IMR-90 (cell line): ENCODE measurements around the gene PBX3.

Source experiments
- BHLHE40 ChIP-seq: fragments of 150-350 bp; IDR thresholded peaks from 2 replicates; pipeline ENCODE4 v1.6.1; 2016; ENCODE audit warnings: mild to moderate bottlenecking, low read depth, low read length
- CEBPB ChIP-seq: IDR thresholded peaks from 2 replicates; pipeline ENCODE4 v1.6.1; 2012; ENCODE audit warnings: low read depth, low read length, improper control_type of control experiment
- CHD1 ChIP-seq: IDR thresholded peaks from 2 replicates; pipeline ENCODE4 v1.6.1; 2012; ENCODE audit warnings: low read depth, low read length, improper control_type of control experiment
- CTCF ChIP-seq: conservative IDR thresholded peaks from 2 replicates; pipeline ENCODE4 v1.5.1; 2012; ENCODE audit warnings: mild to moderate bottlenecking, low read depth, low read length, improper control_type of control experiment
- ELK1 ChIP-seq: fragments of 150-350 bp; IDR thresholded peaks from 2 replicates; pipeline ENCODE4 v1.6.1; 2016; ENCODE audit warnings: low read depth, mild to moderate bottlenecking, low read length, moderate library complexity, borderline replicate concordance
- FOS ChIP-seq: fragments of 150-350 bp; IDR thresholded peaks from 2 replicates; pipeline ENCODE4 v1.6.1; 2016; ENCODE audit warnings: low read depth, low read length
- MAZ ChIP-seq: IDR thresholded peaks from 2 replicates; pipeline ENCODE4 v1.6.1; 2012; ENCODE audit warnings: low read depth, mild to moderate bottlenecking, low read length, improper control_type of control experiment, moderate library complexity, borderline replicate concordance
- MXI1 ChIP-seq: IDR thresholded peaks from 2 replicates; pipeline ENCODE4 v1.6.1; 2012; ENCODE audit warnings: low read depth, mild to moderate bottlenecking, low read length, moderate library complexity, borderline replicate concordance
- POLR2A ChIP-seq: IDR thresholded peaks from 2 replicates; pipeline ENCODE4 v1.6.1; 2012; ENCODE audit warnings: mild to moderate bottlenecking, low read depth, low read length
- RCOR1 ChIP-seq: IDR thresholded peaks from 2 replicates; pipeline ENCODE4 v1.6.1; 2012; ENCODE audit warnings: mild to moderate bottlenecking, low read length, improper control_type of control experiment; ENCODE audit not compliant: insufficient replicate concordance
- RFX5 ChIP-seq: IDR thresholded peaks from 2 replicates; pipeline ENCODE4 v1.8.0; 2012; ENCODE audit warnings: low read depth, mild to moderate bottlenecking, low read length, moderate library complexity
- SMC3 ChIP-seq: fragments of 150-350 bp; IDR thresholded peaks from 2 replicates; pipeline ENCODE4 v1.6.1; 2016; ENCODE audit warnings: low read depth, mild to moderate bottlenecking, antibody characterized with exemption, low read length, moderate library complexity
- TF ChIP-seq, protein P1 (sequence below): fragments of 150-350 bp; IDR thresholded peaks from 2 replicates; pipeline ENCODE4 v1.6.1; 2017; ENCODE audit warnings: mild to moderate bottlenecking, antibody characterized with exemption, low read length, low read depth

GRCh38 chr9:125755340-125755739, 8.2 kb downstream of the PBX3 start:
- TF ChIP-seq CTCF (no peak), CEBPB (no peak), MXI1 (no peak), POLR2A (no peak), RCOR1 (no peak), BHLHE40 (no peak), ELK1 (no peak), RFX5 (no peak), SMC3 (no peak), CHD1 (no peak), MAZ (no peak), FOS (no peak)
- TF ChIP-seq, protein P1, sequence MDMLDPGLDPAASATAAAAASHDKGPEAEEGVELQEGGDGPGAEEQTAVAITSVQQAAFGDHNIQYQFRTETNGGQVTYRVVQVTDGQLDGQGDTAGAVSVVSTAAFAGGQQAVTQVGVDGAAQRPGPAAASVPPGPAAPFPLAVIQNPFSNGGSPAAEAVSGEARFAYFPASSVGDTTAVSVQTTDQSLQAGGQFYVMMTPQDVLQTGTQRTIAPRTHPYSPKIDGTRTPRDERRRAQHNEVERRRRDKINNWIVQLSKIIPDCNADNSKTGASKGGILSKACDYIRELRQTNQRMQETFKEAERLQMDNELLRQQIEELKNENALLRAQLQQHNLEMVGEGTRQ, result no peak
